GM19397 (cell line): ENCODE measurements around the gene ITGA6.

ENCODE experiments used
- ATAC-seq: cut with Tn5 transposase; IDR thresholded peaks from one replicate; pipeline ENCODE4 v1.9.1; 2021; ENCODE audit warnings: mild to moderate bottlenecking, moderate library complexity; ENCODE audit not compliant: unreplicated experiment

The ITGA6 gene

DNA sequence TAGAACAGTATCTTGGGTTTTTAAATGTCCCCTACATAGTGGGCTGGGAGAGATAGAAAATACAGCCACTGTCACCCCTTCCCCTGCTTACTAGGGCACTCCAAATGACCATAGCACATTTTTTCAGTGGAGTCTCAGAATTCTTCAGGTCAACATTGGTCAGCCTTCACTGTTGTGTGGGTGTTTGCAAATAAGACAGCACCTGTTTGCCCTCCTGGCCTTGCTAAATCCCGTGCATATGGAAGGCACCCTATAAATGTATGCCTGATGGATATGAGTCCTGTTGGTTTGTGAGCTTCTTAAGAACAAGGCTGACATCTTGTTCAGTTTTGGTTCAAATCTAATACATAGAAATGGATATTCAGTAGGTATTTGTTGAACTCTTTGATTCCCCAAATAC is 12.5 kb downstream of the ITGA6 start:
- no peak for ATAC-seq

DNA sequence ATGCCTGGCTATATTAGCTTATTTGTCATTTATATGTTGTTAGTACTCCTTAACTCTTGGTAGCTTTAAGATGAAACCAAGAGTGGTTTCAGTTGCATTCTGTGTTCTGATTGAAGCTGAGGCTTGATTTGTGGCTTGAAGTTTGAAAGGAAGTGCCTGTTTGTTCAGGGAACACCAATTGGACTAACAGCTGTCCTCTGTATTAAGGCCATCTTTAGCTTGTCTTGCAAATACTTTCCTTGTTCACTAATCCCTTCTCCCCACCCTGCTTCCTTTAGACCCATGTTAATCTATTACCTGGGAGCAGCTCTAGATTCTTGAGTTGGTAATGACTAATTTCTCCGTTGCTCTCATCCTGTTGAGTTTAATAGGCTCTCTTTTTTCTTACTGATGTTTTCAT is 13.4 kb downstream of the ITGA6 start:
- ATAC-seq, result no peak

DNA sequence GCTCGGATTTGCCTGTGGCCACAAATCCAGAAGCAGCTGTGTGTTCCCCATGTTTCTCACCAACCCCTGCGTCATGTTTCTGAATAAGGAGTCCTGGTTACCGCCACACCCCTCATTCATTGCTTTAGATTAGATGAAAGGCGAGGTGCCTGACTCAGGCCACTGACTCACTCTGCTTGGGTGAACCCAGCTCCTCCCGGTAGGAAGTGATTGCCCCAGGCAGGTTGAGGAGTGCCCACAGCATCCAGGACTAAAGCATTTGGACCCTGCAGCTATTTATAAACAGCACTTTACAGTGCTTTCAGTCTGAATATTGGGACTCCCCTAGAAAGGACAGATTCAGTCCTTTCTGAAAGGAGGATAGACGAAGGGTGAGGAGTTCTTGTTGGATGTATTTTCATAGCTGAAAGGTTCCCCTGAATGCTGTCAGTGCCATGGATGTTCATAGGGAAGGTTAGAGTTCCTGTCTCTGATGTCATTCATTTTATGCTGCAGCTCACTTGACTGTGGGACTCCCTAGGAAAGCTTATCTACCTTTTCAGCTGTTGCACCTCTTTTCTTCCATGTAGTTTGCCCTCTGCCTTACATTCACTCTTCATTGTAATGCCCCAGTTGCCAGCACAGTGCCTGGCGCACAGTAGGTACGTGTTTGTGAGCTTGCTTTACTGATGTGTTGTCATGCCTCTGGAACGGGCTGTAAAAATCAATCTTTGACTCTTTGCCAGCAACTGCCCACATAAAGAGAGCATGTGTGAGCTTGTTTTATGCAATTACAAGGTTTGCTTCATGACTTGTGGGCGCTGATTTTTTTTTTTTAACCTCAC is 14.9 kb downstream of the ITGA6 start:
- ATAC-seq, result no peak

DNA sequence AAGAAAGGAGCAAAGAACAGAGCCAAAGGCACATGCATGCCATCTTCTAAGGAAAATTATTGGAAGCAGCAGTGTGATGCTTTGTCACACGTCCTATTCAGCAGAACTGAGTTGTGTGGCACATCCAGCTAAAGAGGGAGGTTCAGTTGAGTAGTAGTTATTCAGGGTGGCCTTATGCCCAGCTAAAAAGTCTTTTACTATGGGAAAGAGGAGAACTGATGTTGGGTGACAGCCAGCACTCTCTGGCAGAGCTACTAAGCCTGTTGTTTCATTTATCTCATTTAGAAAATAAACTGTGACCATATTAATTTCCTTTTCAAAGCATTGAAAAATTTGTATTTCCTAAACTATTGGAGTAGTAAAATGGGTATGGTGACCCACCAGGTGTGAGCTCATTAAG is 18.5 kb downstream of the ITGA6 start:
- no peak for ATAC-seq

- no peak for ATAC-seq
Measured at GRCh38 chr2:172446474-172447063, 19.2 kb downstream of the ITGA6 start.

GRCh38 chr2:172447811-172448493 is 20.6 kb downstream of the ITGA6 start:
- no peak for ATAC-seq

- no peak for ATAC-seq
Measured at GRCh38 chr2:172448544-172449267, 21.3 kb downstream of the ITGA6 start.

DNA sequence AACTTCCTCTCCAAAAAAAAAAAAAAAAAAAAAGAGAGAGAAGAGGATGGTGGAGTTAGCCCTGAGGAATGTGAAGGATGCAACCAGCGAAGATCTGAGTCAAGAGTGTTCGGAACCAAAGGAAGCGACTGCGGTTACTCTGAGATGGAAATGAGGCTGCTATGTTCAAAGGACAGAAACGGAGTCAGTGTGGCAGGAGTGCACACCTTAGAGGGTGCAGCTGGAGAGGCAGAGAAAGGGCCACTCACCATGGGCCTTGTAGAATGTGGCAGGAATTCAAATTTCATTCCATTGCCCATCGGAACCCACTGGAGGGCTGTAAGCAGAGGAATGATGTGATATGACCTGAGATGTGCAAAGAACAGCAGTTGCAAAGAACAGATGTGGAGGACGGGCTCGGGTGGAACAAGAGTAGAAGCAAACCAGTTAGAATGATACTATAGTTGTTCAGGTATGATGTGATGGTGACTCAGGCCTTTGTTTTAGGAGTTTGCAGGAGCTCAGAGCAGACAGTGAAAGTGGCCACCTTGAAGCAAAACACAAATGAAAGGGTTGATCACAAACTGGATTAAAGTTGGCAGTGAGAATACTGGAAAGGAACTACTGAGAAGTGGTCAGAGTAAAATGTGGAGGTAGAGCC is 22.6 kb downstream of the ITGA6 start:
- ATAC-seq, result no peak

DNA sequence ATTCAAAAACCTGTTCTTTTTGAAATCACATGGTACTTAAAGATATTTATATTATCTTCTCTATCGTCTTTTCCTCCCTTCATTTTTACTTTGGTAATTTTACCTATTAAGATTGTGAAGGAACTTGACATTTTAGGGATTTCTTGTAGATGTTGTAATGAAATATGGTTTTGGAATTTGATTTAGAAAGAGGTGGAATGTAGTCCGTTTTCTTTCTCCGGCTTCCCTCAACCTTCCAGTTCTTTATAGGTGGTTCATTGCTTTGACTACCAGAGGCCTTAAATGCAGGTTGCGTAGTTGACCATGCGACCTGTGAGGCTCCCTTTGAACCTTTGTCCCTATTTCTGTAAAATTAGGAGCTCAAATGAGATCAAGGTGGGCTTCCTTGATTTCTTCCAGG is 24.5 kb downstream of the ITGA6 start:
- ATAC-seq, result no peak

GRCh38 chr2:172452845-172453244 is 25.5 kb downstream of the ITGA6 start:
- ATAC-seq, result no peak

- no peak for ATAC-seq
Measured at GRCh38 chr2:172454404-172455120, 27.2 kb downstream of the ITGA6 start.

- no peak for ATAC-seq
Measured at GRCh38 chr2:172455121-172455515, 27.7 kb downstream of the ITGA6 start.

- ATAC-seq, result no peak
Measured at GRCh38 chr2:172456002-172456401, 28.6 kb downstream of the ITGA6 start.

DNA sequence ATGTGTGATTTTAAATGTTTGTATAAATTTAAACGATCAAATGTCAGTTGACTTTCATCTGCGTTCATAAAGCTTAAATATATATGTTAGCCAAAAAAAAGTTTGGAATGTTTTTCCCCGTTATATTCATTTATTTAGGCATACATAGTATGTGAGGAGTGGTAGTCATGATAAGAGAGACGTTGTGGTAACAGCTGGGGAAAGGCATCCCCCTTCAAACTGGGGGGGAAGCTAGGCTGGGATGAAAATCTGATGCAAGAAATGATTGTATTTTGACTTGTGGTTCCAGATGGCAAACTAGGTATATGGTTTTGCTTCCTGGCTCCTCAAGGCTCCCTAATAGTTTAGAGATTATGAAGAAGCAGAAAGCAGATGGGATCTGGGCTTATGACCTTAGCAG is 30.1 kb downstream of the ITGA6 start:
- no peak for ATAC-seq

GRCh38 chr2:172458561-172459124 is 31.3 kb downstream of the ITGA6 start:
- ATAC-seq, result no peak

- ATAC-seq, result no peak
Measured at GRCh38 chr2:172460780-172461201, 33.4 kb downstream of the ITGA6 start.

- no peak for ATAC-seq
Measured at GRCh38 chr2:172461591-172462372, 34.4 kb downstream of the ITGA6 start.

DNA sequence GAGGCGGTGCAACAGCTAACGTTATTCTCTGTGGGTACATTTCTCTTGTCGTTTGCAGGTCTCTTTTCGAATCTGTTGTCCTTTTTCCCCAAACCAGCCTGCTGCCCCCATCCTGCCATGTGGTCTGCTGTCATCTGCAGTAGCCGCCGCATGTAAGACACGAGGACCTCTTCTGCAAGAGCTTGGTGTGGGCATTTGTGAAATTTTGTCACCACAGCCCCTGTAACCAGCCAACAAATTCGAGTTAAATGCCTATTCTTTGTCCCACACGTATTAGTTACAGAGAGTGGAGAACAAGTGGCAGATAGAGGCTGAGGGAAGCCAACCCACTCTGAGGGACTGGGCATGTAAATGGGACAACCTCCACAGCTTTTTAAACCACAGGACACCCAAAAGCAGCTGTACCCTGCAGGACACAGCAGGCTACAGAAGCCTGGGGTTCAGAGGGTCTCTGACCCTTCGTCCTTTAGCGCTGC is 35.0 kb downstream of the ITGA6 start:
- no peak for ATAC-seq

GRCh38 chr2:172462849-172463381 is 35.5 kb downstream of the ITGA6 start:
- ATAC-seq, result no peak
